Stimulated activated CD8-positive, alpha-beta memory T cell treated with anti-CD3 and anti-CD28 coated beads, Interleukin-15, amount 100 ng/mL, for 48 hours (primary cell): Measurements from ENCODE around the gene PLA2G4E.

Experiments used
- DNase-seq, 2 donors: peaks; one replicate each; pipeline ENCODE4 v3.0.0-alpha.2; 2020; ENCODE audit warnings: low read depth in 2 of 2

PLA2G4E gene

GRCh38 chr15:41955807-41956525 lies 64.9 kb downstream of the PLA2G4E start:
- no peak for DNase-seq

- no peak for DNase-seq
Measured at GRCh38 chr15:41955100-41955499, 65.7 kb downstream of the PLA2G4E start.

GRCh38 chr15:41954036-41954435 lies 66.8 kb downstream of the PLA2G4E start:
- DNase-seq = no peak

GRCh38 chr15:41952013-41952563 lies 68.8 kb downstream of the PLA2G4E start:
- DNase-seq = no peak

GRCh38 chr15:41951571-41951970 lies 69.3 kb downstream of the PLA2G4E start:
- no peak for DNase-seq

- no peak for DNase-seq
Measured at GRCh38 chr15:41950489-41950888, 70.4 kb downstream of the PLA2G4E start.

- no peak for DNase-seq
Measured at GRCh38 chr15:41950127-41950483, 70.7 kb downstream of the PLA2G4E start.

- no peak for DNase-seq
Measured at GRCh38 chr15:41949401-41950126, 71.3 kb downstream of the PLA2G4E start.

- no peak for DNase-seq
Measured at GRCh38 chr15:41948490-41948889, 72.4 kb downstream of the PLA2G4E start.

GRCh38 chr15:41946970-41947369 lies 73.9 kb downstream of the PLA2G4E start:
- no peak for DNase-seq

GRCh38 chr15:41945731-41946130 lies 75.1 kb downstream of the PLA2G4E start:
- DNase-seq = no peak

- no peak for DNase-seq
Measured at GRCh38 chr15:41945221-41945620, 75.6 kb downstream of the PLA2G4E start.

- no peak for DNase-seq
Measured at GRCh38 chr15:41944313-41944940, 76.4 kb downstream of the PLA2G4E start.

GRCh38 chr15:41943543-41944312 lies 77.1 kb downstream of the PLA2G4E start:
- DNase-seq = no peak

- DNase-seq = no peak
Measured at GRCh38 chr15:41942886-41943285, 78.0 kb downstream of the PLA2G4E start.

GRCh38 chr15:41941644-41942415 lies 79.0 kb downstream of the PLA2G4E start:
- DNase-seq = no peak

GRCh38 chr15:41940441-41940857 lies 80.4 kb downstream of the PLA2G4E start:
- DNase-seq = peak; percentile 53 to 62

- DNase-seq = no peak
Measured at GRCh38 chr15:41939986-41940385, 80.9 kb downstream of the PLA2G4E start.

GRCh38 chr15:41937568-41937923 lies 83.3 kb downstream of the PLA2G4E start:
- DNase-seq = no peak

GRCh38 chr15:41936649-41937567 lies 83.9 kb downstream of the PLA2G4E start:
- peak; percentile 61 for DNase-seq
